DMS 273 (cell line): Measurements from ENCODE around the gene FCRL6.

ENCODE experiments used
- DNase-seq: peaks from one replicate; lab custom pipeline; 2025; ENCODE audit not compliant: unreplicated experiment; lab: John Stamatoyannopoulos, UW

FCRL6 gene

DNA sequence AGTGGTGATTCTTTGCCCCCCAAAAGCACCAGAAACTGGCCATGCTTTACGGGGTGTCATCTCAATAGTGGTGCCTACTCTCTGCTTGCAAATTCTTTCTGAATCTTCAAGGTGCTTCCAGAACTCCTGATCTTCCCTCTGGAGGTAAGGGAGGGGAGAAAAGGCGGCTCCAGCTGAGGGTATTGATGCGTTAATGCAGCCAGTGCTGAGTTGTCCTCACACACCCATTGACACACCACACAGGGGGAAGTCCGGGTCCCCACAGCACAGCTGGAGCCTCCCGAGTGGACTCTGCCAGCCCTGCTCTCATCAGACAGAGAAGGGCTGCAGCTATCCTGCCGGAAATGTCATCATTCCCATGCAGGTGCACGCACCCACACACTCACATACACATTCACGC, 59.1 kb downstream of the FCRL6 start:
- DNase-seq = no peak

- DNase-seq = no peak
Observed at GRCh38 chr1:159862031-159862430, 59.9 kb downstream of the FCRL6 start.

DNA sequence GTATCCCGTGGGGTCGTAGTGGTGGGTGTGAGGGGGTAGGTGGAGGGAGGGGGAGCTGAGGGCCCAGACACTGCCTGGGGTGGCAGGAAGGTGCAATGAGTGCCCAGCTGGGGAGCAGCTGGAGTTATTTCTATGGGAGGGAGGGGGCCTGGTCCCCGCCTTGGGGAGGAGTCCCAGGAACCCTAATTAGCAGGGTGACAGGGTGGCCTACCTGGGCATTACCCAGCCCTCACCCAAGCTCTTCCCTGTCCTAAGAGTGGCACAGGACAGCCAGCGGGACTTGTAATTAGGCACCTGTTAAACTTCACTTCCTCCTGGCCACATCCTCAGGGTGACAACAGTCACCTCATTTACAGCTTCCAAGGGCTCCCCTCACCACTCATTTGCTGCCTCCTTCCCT, 60.4 kb downstream of the FCRL6 start, which contains the start of gene VSIG8:
TSS of gene VSIG8 (minus strand) at position 101 of the 400 bp plus-strand sequence. CDS start 136 bp downstream, outside the sequence.
- DNase-seq = no peak

DNA sequence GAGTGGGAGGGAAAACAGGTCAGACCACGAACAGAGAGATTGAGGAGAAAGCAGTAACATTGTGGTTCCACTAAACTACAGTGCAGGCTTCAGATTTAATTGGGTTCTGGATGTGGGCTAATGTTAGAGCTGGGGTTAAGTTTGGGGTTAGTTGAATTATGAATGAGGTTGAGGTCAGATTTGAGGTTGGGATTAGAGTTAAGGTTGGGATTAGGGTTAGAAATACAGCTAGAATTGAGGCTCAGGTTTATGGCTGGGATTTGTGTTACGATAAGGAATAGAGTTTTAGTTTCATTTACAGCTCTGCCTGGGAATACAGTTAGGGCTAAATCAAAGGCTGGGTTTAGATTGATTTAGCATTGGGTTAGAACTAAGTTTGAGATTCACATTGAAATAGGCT, 62.1 kb downstream of the FCRL6 start:
- no peak for DNase-seq
